ENCODE data around the gene WDR7.

Gene WDR7

DNA sequence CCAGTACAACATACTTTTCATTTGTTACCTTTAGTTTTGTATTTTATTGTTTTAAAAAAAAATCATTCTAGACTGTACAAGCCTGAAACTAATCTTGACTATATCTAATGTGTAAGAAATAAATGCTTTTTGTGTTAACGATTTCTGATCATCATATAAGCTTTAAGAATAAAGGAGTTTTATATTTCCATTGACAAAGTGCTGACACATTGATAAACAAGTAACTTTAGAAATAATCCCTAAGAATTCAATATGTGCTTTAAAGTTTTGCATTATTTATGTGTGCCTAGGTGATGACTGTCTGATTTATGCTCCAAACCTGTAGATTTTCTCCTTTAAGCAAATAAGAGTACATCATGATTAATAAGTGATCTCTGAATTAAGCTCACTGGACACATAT lies 248.5 kb downstream of the WDR7 start:
- DNase-seq, result no peak

DNA sequence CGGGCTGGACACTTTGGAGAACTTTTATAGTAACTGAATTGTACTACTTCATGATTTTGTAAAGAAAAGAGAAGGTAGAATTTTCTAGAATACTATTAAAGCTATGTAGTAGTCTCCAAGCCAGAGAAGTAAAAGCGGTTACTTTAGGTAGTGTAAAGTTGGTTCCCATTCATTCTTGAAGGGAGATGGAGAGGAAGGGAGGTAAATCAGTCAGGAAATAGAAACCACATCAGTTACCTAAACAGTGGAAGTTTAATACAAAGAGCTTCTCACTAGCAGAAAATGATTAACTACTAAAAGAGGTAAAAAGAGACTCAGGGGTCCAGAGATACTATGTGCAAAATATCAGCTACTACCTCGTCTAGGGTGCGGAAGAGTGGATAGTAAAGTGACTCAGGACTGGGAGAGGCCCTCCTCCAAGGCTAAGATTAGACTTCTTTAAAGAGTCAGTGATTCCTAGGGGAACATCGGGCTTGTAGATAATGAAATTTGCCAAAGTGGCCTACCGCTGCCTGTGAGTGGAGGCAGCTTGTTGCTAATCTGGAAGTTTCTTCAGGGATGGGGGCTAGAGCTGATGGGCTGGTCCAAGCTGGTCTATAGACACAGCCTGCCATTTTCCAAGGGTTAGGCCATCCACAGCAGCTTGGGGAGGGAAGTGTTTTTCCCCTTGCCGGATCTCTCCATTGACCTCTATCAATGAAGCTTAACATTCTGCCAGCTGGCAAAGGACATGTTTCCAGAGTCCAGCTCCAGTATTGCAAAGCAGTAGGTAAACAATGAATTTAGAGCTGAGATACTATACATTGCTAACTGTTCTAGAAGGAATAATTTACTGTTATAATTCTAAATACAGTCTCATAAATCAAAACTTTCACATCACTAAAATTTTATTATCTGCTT lies 249.3 kb downstream of the WDR7 start:
- DNase-seq, result no peak

GRCh38 chr18:56901919-56902318 lies 250.8 kb downstream of the WDR7 start:
- no peak for DNase-seq

DNA sequence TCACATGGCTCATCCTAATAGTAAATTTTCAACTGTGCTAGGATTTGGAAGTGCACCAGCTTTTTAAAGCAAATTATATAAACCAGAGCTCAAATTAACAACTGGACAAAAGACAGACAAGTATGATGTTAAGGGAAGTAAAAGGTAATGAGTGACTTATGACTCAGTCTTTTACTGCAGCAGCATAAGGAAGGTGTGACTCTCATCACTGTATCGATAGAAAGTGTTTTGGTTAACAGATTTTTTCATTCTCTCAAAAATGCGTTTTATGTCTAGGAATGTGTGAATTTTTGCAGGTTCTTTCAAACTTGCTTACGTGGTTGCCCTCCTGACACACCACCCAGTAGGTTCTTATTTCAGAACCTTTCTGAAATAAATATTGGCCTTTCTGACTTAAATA lies 251.5 kb downstream of the WDR7 start:
- no peak for DNase-seq

- no peak for DNase-seq
Measured at GRCh38 chr18:56903686-56904085, 252.5 kb downstream of the WDR7 start.

DNA sequence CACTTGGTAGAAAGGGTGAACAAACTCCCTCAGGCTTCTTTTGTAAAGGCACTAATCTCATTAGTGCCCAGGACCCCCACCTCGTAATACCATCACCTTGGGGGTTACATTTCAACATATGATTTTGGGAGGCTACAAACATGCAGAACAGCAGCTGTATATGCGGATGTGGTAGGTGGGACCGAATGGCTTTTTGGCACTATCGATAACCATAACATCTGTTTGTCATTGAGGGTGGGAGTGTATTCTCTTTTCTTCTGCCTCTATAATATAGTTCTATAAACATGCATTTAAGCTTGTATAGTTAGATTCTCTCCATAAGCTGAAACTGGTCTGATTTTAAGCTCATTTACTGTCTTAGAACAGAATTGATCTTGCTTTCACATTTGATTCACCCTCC lies 256.6 kb downstream of the WDR7 start:
- DNase-seq, result no peak

DNA sequence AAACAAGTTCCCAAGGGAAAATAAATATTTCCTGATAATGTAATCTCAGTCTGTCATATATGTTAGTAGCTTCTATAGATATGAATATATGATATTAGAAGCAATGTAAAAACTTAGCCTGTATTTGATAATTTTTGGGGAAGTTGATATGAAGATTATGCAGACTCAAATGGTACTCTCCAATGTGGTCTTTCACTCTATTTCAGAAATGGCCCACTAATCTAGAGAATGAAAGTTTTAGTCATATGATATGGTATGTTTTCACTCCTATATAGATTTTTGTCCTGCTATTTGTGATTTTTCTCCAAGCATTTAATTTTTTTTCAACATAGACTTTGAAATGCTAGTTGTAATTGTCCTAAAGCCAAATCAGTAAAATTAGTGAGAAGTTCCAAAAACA lies 259.1 kb downstream of the WDR7 start:
- DNase-seq, result no peak

DNA sequence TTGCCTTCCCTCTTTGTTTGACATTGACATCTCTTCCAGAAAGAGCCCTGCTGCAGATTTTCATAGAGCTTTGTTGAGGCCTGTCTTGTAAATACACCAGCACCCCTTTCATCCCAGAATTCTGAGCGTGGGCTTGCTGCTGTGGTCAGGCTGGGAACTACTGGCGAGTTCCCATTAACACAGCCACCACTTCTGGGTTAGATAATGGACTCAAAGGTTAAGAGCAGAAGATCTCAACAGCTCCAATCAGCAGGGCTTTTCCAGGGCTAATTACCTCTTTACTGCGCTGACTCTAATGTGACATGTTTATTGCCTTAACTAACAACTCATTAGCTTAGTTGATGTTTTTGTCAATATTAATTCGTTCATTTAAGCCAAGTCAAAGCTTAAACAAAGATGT lies 259.8 kb downstream of the WDR7 start:
- DNase-seq, result no peak

DNA sequence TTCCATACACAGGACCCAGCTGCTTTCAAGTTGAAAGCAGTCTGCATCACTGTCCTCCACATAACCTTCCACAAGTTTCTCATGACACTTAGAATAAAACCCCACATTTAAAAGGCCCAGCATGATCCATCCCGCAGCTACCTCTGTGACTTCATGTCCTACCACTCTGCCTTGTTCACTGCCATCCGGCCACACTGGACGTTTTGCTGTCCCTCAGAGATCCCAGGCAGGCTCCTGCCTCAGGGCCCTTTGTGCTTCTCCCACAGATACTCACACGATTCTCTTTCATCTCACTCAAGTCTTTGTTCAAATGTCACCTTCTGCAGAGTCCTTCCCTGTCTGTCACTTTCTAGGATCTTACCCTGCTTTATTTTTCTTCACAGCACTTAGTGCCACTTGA lies 262.8 kb downstream of the WDR7 start:
- DNase-seq, result no peak

DNA sequence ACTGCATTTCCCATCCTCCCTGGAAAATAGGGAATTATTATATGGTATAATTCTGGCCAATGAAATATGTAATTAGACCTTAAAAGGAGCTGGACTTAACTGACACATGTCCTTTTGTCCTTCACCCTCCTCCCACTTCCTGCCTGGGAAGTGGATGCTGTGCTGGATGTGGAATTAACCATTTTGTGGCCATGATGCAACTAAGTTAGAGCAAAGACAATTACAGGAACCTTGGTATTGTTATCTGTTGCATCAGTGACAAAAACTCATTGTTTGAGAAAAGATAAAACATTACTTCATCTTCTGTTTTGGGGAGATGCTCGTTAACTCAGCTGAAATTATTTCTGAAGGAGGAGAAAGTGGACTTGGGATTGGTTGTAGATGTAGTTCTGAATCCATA lies 268.0 kb downstream of the WDR7 start:
- no peak for DNase-seq

DNA sequence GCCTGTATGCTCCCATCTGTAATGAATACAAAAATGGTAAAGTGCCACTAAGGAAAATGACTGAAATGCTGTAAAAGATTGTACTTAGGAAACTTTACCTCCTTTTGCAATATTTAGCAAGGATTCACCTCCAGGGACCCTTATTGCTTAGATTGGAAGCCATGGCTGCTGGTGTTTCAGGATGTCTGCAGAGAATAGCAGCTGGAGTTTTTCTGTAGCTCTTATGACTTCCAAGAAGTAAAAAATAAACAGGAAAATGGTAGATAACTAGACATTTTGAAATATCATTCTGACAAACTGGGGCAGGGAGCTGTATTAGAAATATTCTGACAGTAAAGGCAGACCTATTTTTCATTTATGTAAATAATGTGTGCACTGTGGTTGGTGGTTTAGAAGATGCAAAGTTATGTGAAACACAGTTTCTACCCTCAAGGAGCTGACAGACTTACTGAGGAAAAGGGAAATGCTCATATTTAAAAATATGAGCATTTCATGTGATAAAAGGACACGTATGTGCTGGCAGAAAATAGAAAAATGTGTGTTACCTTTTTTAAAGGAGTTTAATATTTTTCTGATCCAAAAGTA lies 270.8 kb downstream of the WDR7 start:
- DNase-seq, result no peak

GRCh38 chr18:56926734-56927133 lies 275.6 kb downstream of the WDR7 start:
- DNase-seq, result no peak

GRCh38 chr18:56927786-56928185 lies 276.6 kb downstream of the WDR7 start:
- DNase-seq, result no peak

DNA sequence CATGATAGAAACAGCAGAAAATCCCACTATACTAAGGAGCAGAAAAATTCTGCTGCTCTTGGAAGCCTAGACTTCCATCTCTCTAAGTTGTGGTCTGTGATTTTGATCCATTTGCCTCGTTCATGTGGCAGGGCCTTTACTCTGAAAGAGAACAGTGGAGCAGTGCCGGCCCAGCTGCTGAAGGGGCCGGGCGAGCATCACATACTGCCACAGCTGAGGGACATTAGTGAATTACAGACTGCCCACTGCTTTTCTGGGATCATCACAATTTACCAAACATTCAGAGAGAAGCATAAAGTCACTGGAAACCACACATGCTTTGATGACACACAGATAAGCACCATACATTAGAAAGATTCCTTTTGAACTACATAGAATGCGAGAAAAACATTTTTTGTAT lies 278.7 kb downstream of the WDR7 start:
- DNase-seq, result no peak

DNA sequence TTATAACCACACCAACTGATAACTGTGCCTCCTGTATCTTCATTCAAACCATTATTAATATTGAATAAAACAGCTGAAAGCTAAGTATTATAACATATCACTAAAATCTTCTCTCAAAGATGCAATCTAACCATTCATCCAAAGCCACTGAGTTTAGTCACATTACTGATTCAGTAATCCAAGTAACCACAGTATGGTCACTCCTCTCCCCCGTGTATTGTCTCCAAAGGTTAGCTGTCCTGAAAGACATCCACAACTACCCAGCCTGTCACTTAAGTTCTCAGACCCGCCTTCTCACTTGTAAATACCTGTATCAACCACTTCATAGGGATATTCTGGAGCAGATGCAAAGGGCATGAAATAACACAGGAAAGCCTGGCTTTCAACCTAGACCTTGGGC lies 282.3 kb downstream of the WDR7 start:
- no peak for DNase-seq

DNA sequence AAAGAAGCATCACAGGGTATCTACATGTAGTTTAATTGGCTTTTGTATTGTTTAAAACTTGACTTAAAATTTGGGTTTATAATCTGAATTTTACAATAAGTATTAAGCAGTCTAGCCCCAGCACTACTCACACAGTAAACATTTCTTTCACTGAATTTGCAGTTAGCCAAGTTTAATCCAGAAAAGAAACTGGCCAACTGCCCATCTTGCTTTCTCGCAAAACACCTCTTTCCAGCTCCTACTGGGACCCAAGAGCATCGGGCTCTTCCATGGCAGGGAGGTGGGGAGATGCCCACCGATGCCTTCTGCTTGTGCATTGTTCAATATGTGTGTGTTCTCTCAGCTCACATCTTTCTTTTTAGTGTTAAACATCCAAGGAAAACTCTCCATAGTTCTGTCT lies 283.0 kb downstream of the WDR7 start:
- DNase-seq, result no peak

- no peak for DNase-seq
Measured at GRCh38 chr18:56934906-56935305, 283.7 kb downstream of the WDR7 start.

DNA sequence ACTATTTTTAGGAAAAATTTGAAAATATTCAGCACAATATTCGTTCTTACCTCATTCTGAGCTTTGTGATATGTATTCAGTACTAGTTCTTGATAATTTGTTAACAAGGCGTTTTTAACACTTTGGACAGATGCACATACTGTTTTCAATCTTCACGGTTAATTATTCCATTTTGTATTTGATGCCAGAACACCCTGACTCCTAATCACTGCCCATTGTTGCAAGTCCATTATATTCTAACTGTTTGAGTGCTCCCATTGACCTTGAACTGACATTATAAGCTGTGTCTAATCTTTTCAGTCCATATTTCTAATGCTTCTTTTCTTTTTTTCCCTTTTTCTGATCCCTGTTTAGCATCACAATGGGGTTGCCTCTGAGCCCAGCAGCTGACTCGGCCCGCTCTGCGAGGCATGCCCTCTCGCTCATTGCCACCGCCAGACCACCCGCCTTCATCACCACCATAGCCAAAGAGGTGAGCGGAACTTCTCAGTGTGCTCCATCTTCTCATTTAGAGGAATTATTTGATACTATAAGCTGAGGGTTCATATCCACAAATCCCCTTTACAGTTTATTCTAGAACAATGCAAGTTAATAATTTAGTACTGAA lies 284.4 kb downstream of the WDR7 start:
- no peak for DNase-seq

DNA sequence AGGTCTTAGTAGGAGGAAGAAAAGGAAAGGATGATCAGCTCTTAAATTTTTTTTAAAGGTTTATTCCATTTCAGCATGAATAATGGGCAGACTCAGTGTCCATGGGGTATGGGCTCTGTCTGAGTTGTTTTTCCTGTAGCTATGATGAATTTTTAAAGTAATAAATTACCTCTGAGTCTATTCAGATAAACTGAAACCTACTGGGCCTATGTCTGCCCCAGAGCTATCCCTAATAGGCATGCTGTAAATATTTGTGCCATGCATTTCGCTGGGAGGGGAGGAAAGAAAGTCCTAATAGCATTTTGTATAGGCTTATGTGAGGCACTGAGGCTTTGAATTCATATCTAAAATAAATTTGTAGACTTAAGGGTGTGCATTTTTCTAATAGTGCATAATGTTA lies 285.3 kb downstream of the WDR7 start:
- no peak for DNase-seq

- DNase-seq, result no peak
Measured at GRCh38 chr18:56937874-56938430, 286.8 kb downstream of the WDR7 start.

GRCh38 chr18:56945171-56946083 lies 294.3 kb downstream of the WDR7 start:
- no peak for DNase-seq

- DNase-seq, result no peak
Measured at GRCh38 chr18:56947236-56947635, 296.1 kb downstream of the WDR7 start.

- DNase-seq, result no peak
Measured at GRCh38 chr18:56952026-56952425, 300.9 kb downstream of the WDR7 start.

All from CD4-positive, alpha-beta T cell treated with Interleukin-4 for 4 hours (primary cell).